ENCODE measurements around the gene COL5A3.

COL5A3 gene

GRCh38 chr19:10010247-10010691, at the start of gene COL5A3:
Gene COL5A3, minus strand, starts transcription at chr19:10010504. Its CDS starts 119 bp downstream, at chr19:10010385.
- no peak for TF ChIP-seq GATA3 (IDR thresholded peaks at IDR 0.05; ENCODE audit: low read depth, low read length)
- TF ChIP-seq GATA2 (IDR thresholded peaks at IDR 0.05; ENCODE audit: low read depth, low read length) = no peak

GRCh38 chr19:10052602-10053360, 42.5 kb upstream of the COL5A3 start:
- TF ChIP-seq GATA3 (IDR thresholded peaks at IDR 0.05; ENCODE audit: low read depth, low read length) (no peak), GATA2 (IDR thresholded peaks at IDR 0.05; ENCODE audit: low read depth, low read length) (no peak)

- TF ChIP-seq GATA3 (IDR thresholded peaks at IDR 0.05; ENCODE audit: low read depth, low read length) = no peak
- no peak for TF ChIP-seq GATA2 (IDR thresholded peaks at IDR 0.05; ENCODE audit: low read depth, low read length)
Observed at GRCh38 chr19:10049626-10050025, 39.3 kb upstream of the COL5A3 start.

DNA sequence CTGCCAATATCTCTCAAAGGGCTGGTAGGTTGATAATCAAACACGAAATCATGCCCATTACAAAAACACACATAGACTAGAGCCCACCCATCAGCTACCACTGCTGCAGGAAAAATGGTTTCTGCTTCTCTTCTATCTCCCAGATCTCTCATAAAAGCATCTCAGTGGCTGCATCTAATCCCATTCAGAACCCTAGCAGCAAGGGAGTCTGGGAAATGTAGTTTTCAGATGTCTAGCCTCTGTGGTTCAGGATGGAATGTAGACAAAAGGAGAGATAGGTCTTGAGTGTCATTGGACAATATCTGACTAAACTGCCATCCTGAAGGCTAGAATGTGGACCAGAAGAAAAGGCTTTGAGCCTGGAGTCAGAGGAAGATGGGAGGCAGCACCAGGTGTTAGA, 35.1 kb upstream of the COL5A3 start:
- TF ChIP-seq GATA2 (IDR thresholded peaks at IDR 0.05; ENCODE audit: low read depth, low read length) = no peak
- no peak for TF ChIP-seq GATA3 (IDR thresholded peaks at IDR 0.05; ENCODE audit: low read depth, low read length)

- no peak for TF ChIP-seq GATA2 (IDR thresholded peaks at IDR 0.05; ENCODE audit: low read depth, low read length)
- no peak for TF ChIP-seq GATA3 (IDR thresholded peaks at IDR 0.05; ENCODE audit: low read depth, low read length)
Observed at GRCh38 chr19:10044390-10044789, 34.1 kb upstream of the COL5A3 start.

DNA sequence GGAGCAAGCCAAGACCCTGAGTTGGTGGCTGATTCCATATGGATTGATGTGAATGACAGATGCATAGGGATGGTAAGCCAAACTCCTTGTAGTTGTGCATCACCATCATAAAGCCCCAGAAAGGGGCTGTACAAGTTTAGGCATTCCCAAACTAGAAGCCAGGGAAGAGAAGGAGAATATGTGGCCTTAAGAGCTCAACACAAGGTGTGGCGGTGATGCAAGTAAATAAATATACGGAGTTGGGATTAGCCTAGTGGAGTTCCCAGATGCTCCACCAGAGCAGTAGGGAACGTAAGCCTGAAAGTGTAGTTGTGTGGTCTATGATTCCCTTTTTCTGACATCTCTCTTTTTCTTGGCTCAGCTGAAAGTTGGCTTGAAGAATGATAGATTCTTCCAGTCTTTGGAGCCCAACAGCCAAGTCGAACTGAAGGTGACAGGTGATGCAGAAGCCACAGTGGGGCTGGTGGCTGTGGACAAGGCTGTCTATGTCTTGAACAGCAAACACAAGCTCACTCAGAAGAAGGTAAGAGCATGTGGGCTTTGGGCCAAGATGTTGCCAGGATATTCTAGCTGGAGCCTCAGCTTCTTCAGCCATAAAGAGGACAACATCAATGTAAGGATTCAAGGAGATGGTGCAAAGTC, 33.1 kb upstream of the COL5A3 start:
- TF ChIP-seq GATA3 (IDR thresholded peaks at IDR 0.05; ENCODE audit: low read depth, low read length) (no peak), GATA2 (IDR thresholded peaks at IDR 0.05; ENCODE audit: low read depth, low read length) (no peak)

GRCh38 chr19:10037809-10038208, 27.5 kb upstream of the COL5A3 start:
- TF ChIP-seq GATA3 (IDR thresholded peaks at IDR 0.05; ENCODE audit: low read depth, low read length) (no peak), GATA2 (IDR thresholded peaks at IDR 0.05; ENCODE audit: low read depth, low read length) (no peak)

GRCh38 chr19:10037367-10037766, 27.1 kb upstream of the COL5A3 start:
- no peak for TF ChIP-seq GATA2 (IDR thresholded peaks at IDR 0.05; ENCODE audit: low read depth, low read length)
- no peak for TF ChIP-seq GATA3 (IDR thresholded peaks at IDR 0.05; ENCODE audit: low read depth, low read length)

GRCh38 chr19:10036601-10037071, 26.3 kb upstream of the COL5A3 start:
- TF ChIP-seq GATA3 (IDR thresholded peaks at IDR 0.05; ENCODE audit: low read depth, low read length) (no peak), GATA2 (IDR thresholded peaks at IDR 0.05; ENCODE audit: low read depth, low read length) (no peak)

- no peak for TF ChIP-seq GATA2 (IDR thresholded peaks at IDR 0.05; ENCODE audit: low read depth, low read length)
- no peak for TF ChIP-seq GATA3 (IDR thresholded peaks at IDR 0.05; ENCODE audit: low read depth, low read length)
Observed at GRCh38 chr19:10033614-10034013, 23.3 kb upstream of the COL5A3 start.

- TF ChIP-seq GATA3 (IDR thresholded peaks at IDR 0.05; ENCODE audit: low read depth, low read length) = no peak
- no peak for TF ChIP-seq GATA2 (IDR thresholded peaks at IDR 0.05; ENCODE audit: low read depth, low read length)
Observed at GRCh38 chr19:10027158-10027997, 17.1 kb upstream of the COL5A3 start.

DNA sequence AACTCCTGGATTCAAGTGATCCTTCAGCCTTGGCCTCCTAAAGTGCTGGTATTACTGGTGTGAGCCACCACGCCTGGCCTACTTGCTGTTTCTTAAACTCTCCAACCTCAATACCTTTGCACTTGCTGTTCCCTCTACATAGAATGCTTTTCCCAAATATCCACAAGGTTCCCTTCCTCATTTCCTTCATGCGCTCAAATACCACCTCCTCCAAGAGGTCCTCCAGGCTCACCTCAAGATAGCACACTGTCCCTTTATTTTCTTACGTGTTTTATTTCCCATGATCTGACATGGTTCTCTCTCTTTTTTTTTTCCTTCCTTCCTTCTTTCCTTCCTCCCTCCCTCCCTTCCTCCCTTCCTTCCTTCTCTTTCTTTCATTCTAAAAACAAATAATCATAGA, 16.4 kb upstream of the COL5A3 start:
- no peak for TF ChIP-seq GATA2 (IDR thresholded peaks at IDR 0.05; ENCODE audit: low read depth, low read length)
- no peak for TF ChIP-seq GATA3 (IDR thresholded peaks at IDR 0.05; ENCODE audit: low read depth, low read length)

DNA sequence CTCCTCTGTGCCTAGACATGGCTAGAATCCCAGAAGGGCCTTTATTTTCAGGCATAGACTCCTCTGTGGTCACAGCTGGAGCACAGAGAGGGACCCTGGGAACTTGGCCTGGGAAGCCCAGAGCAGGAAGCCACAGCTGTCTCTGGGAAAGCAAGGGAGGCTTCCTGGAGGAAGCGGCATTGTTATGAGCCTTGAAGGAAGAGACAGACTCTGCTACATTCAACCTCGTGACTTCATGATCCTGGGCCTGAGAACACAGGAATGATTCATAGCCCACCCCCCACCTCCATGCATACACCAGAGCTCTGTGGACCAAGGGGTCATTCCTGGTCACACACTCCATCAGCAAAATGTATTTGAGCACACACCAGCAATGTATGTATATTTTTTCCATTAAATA, 11.6 kb upstream of the COL5A3 start:
- no peak for TF ChIP-seq GATA2 (IDR thresholded peaks at IDR 0.05; ENCODE audit: low read depth, low read length)

GRCh38 chr19:10021446-10021845, 11.1 kb upstream of the COL5A3 start:
- TF ChIP-seq GATA2 (IDR thresholded peaks at IDR 0.05; ENCODE audit: low read depth, low read length) (no peak), GATA3 (IDR thresholded peaks at IDR 0.05; ENCODE audit: low read depth, low read length) (no peak)
